Right atrium auricular region (tissue), 2 donors: ENCODE results near the gene PERM1. TPM values are rescaled to one million over a fixed set of nuclear protein-coding genes. Genes with fewer than 3 reads are reported as not detected.
"Not testable (repeated sequence)": the region's sequence is repeated elsewhere in the genome, so short reads cannot be mapped to it uniquely, and the experiment has no call there.

ENCODE experiments used
- DNase-seq: peaks from one replicate; pipeline ENCODE4 v3.0.0-alpha.2; 2019; ENCODE audit warnings: low spot score
- H3K27ac ChIP-seq, 2 donors: fragments of 200-600 bp; sonication (generic); 1 replicate in 1 of 2; 2 replicates in 1 of 2; pipeline ENCODE4 v1.5.1; 2016 to 2019
- H3K27me3 ChIP-seq, 2 donors: fragments of 200-600 bp; sonication (generic); one replicate each; pipeline versions ENCODE4 v1.5.1 to v1.6.0; 2017 to 2019
- H3K36me3 ChIP-seq: fragments of 200-600 bp; sonication (generic); one replicate; pipeline ENCODE4 v1.5.1; 2016
- H3K4me1 ChIP-seq, 2 donors: fragments of 200-600 bp; sonication (generic); one replicate each; pipeline versions ENCODE4 v1.5.1 to v1.6.0; 2017 to 2019
- H3K4me3 ChIP-seq, 2 donors: fragments of 200-600 bp; sonication (generic); 1 replicate in 1 of 2; 2 replicates in 1 of 2; pipeline ENCODE4 v1.5.1; 2017 to 2019; ENCODE audit warnings: mild to moderate bottlenecking in 1 of 2, moderate library complexity in 1 of 2
- H3K9me3 ChIP-seq, 2 donors: fragments of 200-600 bp; sonication (generic); one replicate each; pipeline ENCODE4 v1.5.1; 2019
- total RNA-seq, 2 donors: library from RNA; depleted of rRNA; stranded (reverse); fragments of >200 nt; gene quantifications; one replicate each; pipeline ENCODE4 v1.1.0, GENCODE V29; 2016
- TF ChIP-seq, protein P1 (sequence below), 2 donors: fragments of 200-600 bp; sonication (generic); IDR thresholded peaks; one replicate each; pipeline ENCODE4 v1.5.1; 2019; ENCODE audit warnings: antibody characterized with exemption in 2 of 2

PERM1 gene
- total RNA-seq: 10 to 100 TPM; 22.0 to 61.8 TPM

DNA sequence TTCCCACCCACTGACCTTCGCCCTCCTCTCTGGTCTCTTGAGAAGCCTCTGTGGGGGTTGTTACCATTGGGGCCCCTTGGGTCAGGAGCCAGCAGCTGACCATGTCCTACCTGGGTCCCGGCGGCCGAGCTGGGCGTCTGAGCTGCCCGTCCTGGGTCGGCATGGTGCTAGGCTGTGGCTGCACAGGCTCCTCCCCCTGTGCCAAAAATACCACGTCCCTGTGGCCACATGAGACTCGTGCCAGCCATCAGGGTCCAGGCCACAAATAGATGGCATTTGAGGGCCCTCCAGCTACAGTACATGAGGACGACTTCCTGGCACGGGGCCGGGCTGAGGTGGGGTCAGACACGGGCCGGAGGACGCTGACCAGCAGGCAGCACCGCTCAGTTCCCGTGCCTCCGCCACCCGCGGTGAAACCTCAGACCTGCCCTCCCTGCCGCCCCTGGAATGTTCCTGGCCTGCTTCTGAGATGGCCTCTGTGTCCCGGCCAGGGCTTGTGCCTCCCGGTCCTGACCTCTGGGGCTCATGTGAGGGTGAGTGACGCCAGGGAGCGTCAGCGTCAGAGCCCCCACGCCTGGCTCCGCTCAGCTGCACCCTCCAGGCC, at the start of gene PERM1:
PERM1 (minus strand) TSS at position 139 of the 604 bp plus-strand sequence. CDS start 1,064 bp downstream, outside the sequence.
- Histone ChIP-seq H3K27me3 (no peaks in the 10 kb centered on the region), H3K4me3 (peak within 1 kb of the TSS; percentile 33 to 41), H3K4me1 (peaks cover 0 to 46% of the 10 kb centered on the region in 2 donors), H3K27ac (peak within 1 kb of the TSS; percentile 91 to 93), H3K36me3 (peaks cover 15% of the 10 kb centered on the region), H3K9me3 (no peaks in the 10 kb centered on the region)
- DNase-seq: no peak
- TF ChIP-seq, protein P1, sequence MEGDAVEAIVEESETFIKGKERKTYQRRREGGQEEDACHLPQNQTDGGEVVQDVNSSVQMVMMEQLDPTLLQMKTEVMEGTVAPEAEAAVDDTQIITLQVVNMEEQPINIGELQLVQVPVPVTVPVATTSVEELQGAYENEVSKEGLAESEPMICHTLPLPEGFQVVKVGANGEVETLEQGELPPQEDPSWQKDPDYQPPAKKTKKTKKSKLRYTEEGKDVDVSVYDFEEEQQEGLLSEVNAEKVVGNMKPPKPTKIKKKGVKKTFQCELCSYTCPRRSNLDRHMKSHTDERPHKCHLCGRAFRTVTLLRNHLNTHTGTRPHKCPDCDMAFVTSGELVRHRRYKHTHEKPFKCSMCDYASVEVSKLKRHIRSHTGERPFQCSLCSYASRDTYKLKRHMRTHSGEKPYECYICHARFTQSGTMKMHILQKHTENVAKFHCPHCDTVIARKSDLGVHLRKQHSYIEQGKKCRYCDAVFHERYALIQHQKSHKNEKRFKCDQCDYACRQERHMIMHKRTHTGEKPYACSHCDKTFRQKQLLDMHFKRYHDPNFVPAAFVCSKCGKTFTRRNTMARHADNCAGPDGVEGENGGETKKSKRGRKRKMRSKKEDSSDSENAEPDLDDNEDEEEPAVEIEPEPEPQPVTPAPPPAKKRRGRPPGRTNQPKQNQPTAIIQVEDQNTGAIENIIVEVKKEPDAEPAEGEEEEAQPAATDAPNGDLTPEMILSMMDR (IDR thresholded peaks at IDR 0.05): no peak

DNA sequence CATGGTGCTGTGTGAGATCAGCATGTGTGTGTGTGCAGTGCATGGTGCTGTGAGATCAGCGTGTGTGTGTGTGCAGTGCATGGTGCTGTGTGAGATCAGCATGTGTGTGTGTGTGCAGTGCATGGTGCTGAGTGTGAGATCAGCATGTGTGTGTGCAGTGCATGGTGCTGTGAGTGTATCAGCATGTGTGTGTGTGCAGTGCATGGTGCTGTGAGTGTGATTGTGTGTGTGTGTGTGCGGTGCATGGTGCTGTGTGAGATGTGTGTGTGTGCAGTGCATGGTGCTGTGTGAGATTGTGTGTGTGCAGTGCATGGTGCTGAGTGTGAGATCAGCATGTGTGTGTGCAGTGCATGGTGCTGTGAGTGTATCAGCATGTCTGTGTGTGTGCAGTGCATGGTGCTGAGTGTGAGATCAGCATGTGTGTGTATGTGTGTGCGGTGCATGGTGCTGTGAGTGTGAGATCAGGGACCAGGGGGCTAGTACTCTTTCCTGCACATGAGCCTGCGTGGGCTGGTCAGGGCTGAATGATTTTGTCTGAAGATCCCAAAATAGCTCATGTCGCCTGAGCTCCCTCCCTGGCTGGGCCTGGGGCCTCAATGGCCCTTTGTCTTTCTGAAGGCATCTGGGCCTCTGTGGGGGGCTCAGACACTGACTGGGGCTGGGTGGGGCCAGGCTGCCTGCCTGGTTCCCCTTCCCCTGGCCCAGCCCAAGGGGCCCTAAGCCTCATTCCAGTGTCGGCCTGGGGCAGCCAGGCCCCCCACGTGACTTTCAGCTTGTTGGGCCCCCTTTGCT, 49.2 kb upstream of the PERM1 start:
- H3K36me3 ChIP-seq, H3K27ac ChIP-seq, H3K4me3 ChIP-seq: not testable (repeated sequence)

GRCh38 chr1:1027791-1028190, 45.9 kb upstream of the PERM1 start:
- Histone ChIP-seq H3K27ac (no peak overlapping the region), H3K36me3 (no peaks in the 10 kb centered on the region), H3K9me3 (no peaks in the 10 kb centered on the region), H3K4me3 (no peak overlapping the region), H3K27me3 (no peaks in the 10 kb centered on the region), H3K4me1 (peaks cover 0 to 54% of the 10 kb centered on the region in 2 donors)
- DNase-seq: no peak
- TF ChIP-seq, protein P1 (IDR thresholded peaks at IDR 0.05): no peak

More for the DNA sequence above, 49.2 kb upstream of the PERM1 start:
- not testable (repeated sequence) for H3K9me3 ChIP-seq, DNase-seq, H3K27me3 ChIP-seq
- peaks cover 0 to 47% of the 10 kb centered on the region in 2 donors for H3K4me1 ChIP-seq

GRCh38 chr1:1026599-1027413, 44.9 kb upstream of the PERM1 start:
- Histone ChIP-seq H3K27me3 (no peaks in the 10 kb centered on the region), H3K4me3 (no peak overlapping the region), H3K36me3 (no peaks in the 10 kb centered on the region), H3K9me3 (no peaks in the 10 kb centered on the region), H3K27ac (no peak overlapping the region), H3K4me1 (peaks cover 0 to 44% of the 10 kb centered on the region in 2 donors)
- DNase-seq: no peak
- TF ChIP-seq, protein P1 (IDR thresholded peaks at IDR 0.05): no peak

- Histone ChIP-seq H3K27me3 (no peaks in the 10 kb centered on the region), H3K9me3 (no peaks in the 10 kb centered on the region), H3K4me1 (peaks cover 0 to 48% of the 10 kb centered on the region in 2 donors), H3K4me3 (no peak overlapping the region), H3K36me3 (no peaks in the 10 kb centered on the region), H3K27ac (no peak overlapping the region)
- DNase-seq: no peak
- TF ChIP-seq, protein P1 (IDR thresholded peaks at IDR 0.05): no peak
These were observed 43.8 kb upstream of the PERM1 start for GRCh38 chr1:1025730-1026129.
